Brain microvascular endothelial cell (primary cell): ENCODE data around the gene TIA1.
"Not testable (repeated sequence)": the region's sequence is repeated elsewhere in the genome, so short reads cannot be mapped to it uniquely, and the experiment has no call there.

Experiments
- DNase-seq: peaks from one replicate; pipeline ENCODE4 v3.0.0-alpha.2; 2020
- H3K27ac ChIP-seq: fragments of 250-450 bp; sonication (Bioruptor Pico); 2 replicates; pipeline ENCODE4 v1.5.1; 2020; ENCODE audit warnings: mild to moderate bottlenecking, moderate library complexity
- H3K27me3 ChIP-seq: fragments of 250-450 bp; sonication (Bioruptor Pico); replicated peaks from 2 replicates; pipeline ENCODE4 v1.5.1; 2020; ENCODE audit warnings: mild to moderate bottlenecking
- H3K36me3 ChIP-seq: fragments of 250-450 bp; sonication (Bioruptor Pico); replicated peaks from 2 replicates; pipeline ENCODE4 v1.5.1; 2020; ENCODE audit warnings: mild to moderate bottlenecking
- H3K4me3 ChIP-seq: 2 replicates; pipeline ENCODE4 v1.5.1; 2011; ENCODE audit warnings: low read depth, mild to moderate bottlenecking, control low read depth, low read length, moderate library complexity
- CTCF ChIP-seq: IDR thresholded peaks from 2 replicates; pipeline ENCODE4 v1.5.1; 2011; ENCODE audit warnings: low read depth, mild to moderate bottlenecking, moderate library complexity, low read length, control low read depth, inconsistent platforms; ENCODE audit errors: missing control alignments
- in situ Hi-C: cut with HindIII; loops from 2 replicates; pipeline ENCODE4 v1.10.0; 2017; ENCODE audit warnings: low sequenced_read_pairs, low pct_ligation_motif_present

TIA1 gene

GRCh38 chr2:70192516-70192915, 55.9 kb downstream of the TIA1 start:
- no peak overlapping the region for H3K27ac ChIP-seq
- TF ChIP-seq CTCF = no peak
- no peaks in the 10 kb centered on the region for H3K27me3 ChIP-seq
- no peak for DNase-seq
- no peak overlapping the region for H3K4me3 ChIP-seq
- H3K36me3 ChIP-seq = no peaks in the 10 kb centered on the region
- in situ Hi-C loops = no loop called here

GRCh38 chr2:70191244-70191735, 57.1 kb downstream of the TIA1 start:
- in situ Hi-C loops = no loop called here
- Histone ChIP-seq H3K27me3 (no peaks in the 10 kb centered on the region), H3K4me3 (peak overlapping the region; percentile 72), H3K27ac (peak overlapping the region; percentile 89), H3K36me3 (no peaks in the 10 kb centered on the region)
- no peak for TF ChIP-seq CTCF
- no peak for DNase-seq

GRCh38 chr2:70190418-70191243, 57.8 kb downstream of the TIA1 start, which contains the start of gene C2orf42:
Gene C2orf42 (minus strand): TSS chr2:70191019. CDS start chr2:70181985, 9,034 bp downstream.
- in situ Hi-C loops = no loop called here
- Histone ChIP-seq H3K27ac (peak within 1 kb of the TSS; percentile 89), H3K4me3 (peak within 1 kb of the TSS; percentile 72), H3K27me3 (no peaks in the 10 kb centered on the region), H3K36me3 (no peaks in the 10 kb centered on the region)
- DNase-seq = peak; percentile 98
- TF ChIP-seq CTCF = peak; percentile 44

GRCh38 chr2:70188460-70188859, 60.0 kb downstream of the TIA1 start:
- Histone ChIP-seq H3K27ac (no peak overlapping the region), H3K27me3 (no peaks in the 10 kb centered on the region), H3K36me3 (no peaks in the 10 kb centered on the region), H3K4me3 (no peak overlapping the region)
- in situ Hi-C loops = no loop called here
- no peak for TF ChIP-seq CTCF
- DNase-seq = no peak

GRCh38 chr2:70187170-70187569, 61.3 kb downstream of the TIA1 start:
- DNase-seq = not testable (repeated sequence)

GRCh38 chr2:70182689-70183088, 65.7 kb downstream of the TIA1 start:
- H3K4me3 ChIP-seq = no peak overlapping the region
- H3K36me3 ChIP-seq = peaks cover 11% of the 10 kb centered on the region
- H3K27ac ChIP-seq = no peak overlapping the region
- in situ Hi-C loops = no loop called here
- DNase-seq = no peak
- no peaks in the 10 kb centered on the region for H3K27me3 ChIP-seq
- no peak for TF ChIP-seq CTCF

More at GRCh38 chr2:70187170-70187569, 61.3 kb downstream of the TIA1 start:
- H3K4me3 ChIP-seq, H3K36me3 ChIP-seq, H3K27ac ChIP-seq, H3K27me3 ChIP-seq, in situ Hi-C loops: not testable (repeated sequence)
